IMR-90 (cell line): ENCODE results near the gene SIGLEC15. TPM values are rescaled to one million over a fixed set of nuclear protein-coding genes. Genes with fewer than 3 reads are reported as not detected.

Experiments
- ATAC-seq: fragments of 200-7000 bp; cut with Tn5 transposase; 2 replicates; pipeline ENCODE4 v1.9.1; 2020; ENCODE audit warnings: low read depth, mild to moderate bottlenecking, moderate library complexity
- Bru-seq: library from RNA; stranded (reverse); fragments of 400-500 nt; gene quantifications from one replicate; lab custom pipeline; 2021; lab: Mats Ljungman, UMichigan
- BruChase-seq, 2 experiments: library from RNA; stranded (reverse); fragments of 400-500 nt; gene quantifications; one replicate each; lab custom pipeline; 2021; lab: Mats Ljungman, UMichigan
- BruUV-seq: library from RNA; stranded (reverse); fragments of 400-500 nt; replicated peaks from 2 replicates; lab custom pipeline; 2021; lab: Mats Ljungman, UMichigan
- CTCF ChIA-PET: fragments of 300-600 bp; formaldehyde crosslinking; extraction: SDS; loops from one replicate; lab custom pipeline; 2021; ENCODE audit warnings: antibody characterized with exemption; lab: Yijun Ruan, JAX
- POLR2A ChIA-PET: fragments of 300-600 bp; sonication (Branson Sonifier 250); formaldehyde crosslinking; loops from one replicate; lab custom pipeline; 2022; ENCODE audit warnings: antibody characterized with exemption; ENCODE audit not compliant: unreplicated experiment; lab: Charles Lee
- DNase-seq: peaks from one replicate; pipeline ENCODE4 v3.0.0; 2013
- H2AFZ ChIP-seq: replicated peaks from 2 replicates; pipeline ENCODE3; 2013; ENCODE audit warnings: low read length, mild to moderate bottlenecking; ENCODE audit not compliant: poor library complexity
- H2AK5ac ChIP-seq: 2 replicates; pipeline ENCODE4 v1.6.1; 2013; ENCODE audit warnings: low read depth, low read length, inconsistent platforms
- H2AK9ac ChIP-seq: replicated peaks from 2 replicates; pipeline ENCODE3; 2013; ENCODE audit warnings: mild to moderate bottlenecking, low read depth, low read length, moderate library complexity; ENCODE audit not compliant: poor library complexity
- H2BK120ac ChIP-seq: 2 replicates; pipeline ENCODE4 v1.6.1; 2013; ENCODE audit warnings: low read depth, low read length, inconsistent platforms
- H2BK15ac ChIP-seq: 3 replicates; pipeline ENCODE4 v1.6.1; 2013; ENCODE audit warnings: low read depth, low read length, inconsistent platforms
- H2BK20ac ChIP-seq: 2 replicates; pipeline ENCODE4 v1.6.1; 2013; ENCODE audit warnings: low read depth, mild to moderate bottlenecking, inconsistent platforms, low read length, moderate library complexity
- H2BK5ac ChIP-seq: 2 replicates; pipeline ENCODE4 v1.6.1; 2013; ENCODE audit warnings: mild to moderate bottlenecking, low read depth, low read length, inconsistent platforms; ENCODE audit not compliant: poor library complexity, severe bottlenecking
- H3K14ac ChIP-seq: replicated peaks from 2 replicates; pipeline ENCODE4 v1.6.1; 2013; ENCODE audit warnings: low read depth, low read length, inconsistent platforms
- H3K18ac ChIP-seq: 2 replicates; pipeline ENCODE4 v1.6.1; 2013; ENCODE audit warnings: low read depth, low read length, control low read depth
- H3K23ac ChIP-seq: 2 replicates; pipeline ENCODE4 v1.6.1; 2013; ENCODE audit warnings: low read depth, low read length, inconsistent platforms
- H3K27ac ChIP-seq: 2 replicates; pipeline ENCODE4 v1.5.1; 2013; ENCODE audit warnings: mild to moderate bottlenecking, control low read depth, low read length; ENCODE audit not compliant: insufficient read depth
- H3K27me3 ChIP-seq: 2 replicates; pipeline ENCODE4 v1.6.1; 2013; ENCODE audit warnings: low read length; ENCODE audit not compliant: control insufficient read depth, insufficient read depth
- H3K36me3 ChIP-seq: 2 replicates; pipeline ENCODE4 v1.6.1; 2013; ENCODE audit warnings: low read length, mixed read lengths; ENCODE audit not compliant: control insufficient read depth, insufficient read depth
- H3K4ac ChIP-seq: 2 replicates; pipeline ENCODE4 v1.6.1; 2013; ENCODE audit warnings: low read depth, low read length, inconsistent platforms
- H3K4me1 ChIP-seq: 2 replicates; pipeline ENCODE4 v1.6.1; 2013; ENCODE audit warnings: low read length, mixed read lengths; ENCODE audit not compliant: control insufficient read depth, insufficient read depth
- H3K4me2 ChIP-seq: 2 replicates; pipeline ENCODE4 v1.6.1; 2013; ENCODE audit warnings: low read depth, mild to moderate bottlenecking, control low read depth, low read length, moderate library complexity
- H3K4me3 ChIP-seq: 2 replicates; pipeline ENCODE4 v1.5.1; 2013; ENCODE audit warnings: low read depth, mild to moderate bottlenecking, control low read depth, low read length, moderate library complexity; ENCODE audit not compliant: insufficient read depth
- H3K56ac ChIP-seq: 2 replicates; pipeline ENCODE4 v1.6.1; 2013; ENCODE audit warnings: low read length, inconsistent platforms; ENCODE audit not compliant: insufficient read depth; ENCODE audit errors: extremely low read depth
- H3K79me1 ChIP-seq, 2 experiments: 2 replicates each; pipeline ENCODE4 v1.6.1; 2013; ENCODE audit warnings: low read length in 2 of 2, inconsistent platforms in 1 of 2, low read depth in 1 of 2
- H3K9ac ChIP-seq: 2 replicates; pipeline ENCODE4 v1.6.1; 2013; ENCODE audit warnings: low read depth, low read length, control low read depth
- H3K9me1 ChIP-seq: 2 replicates; pipeline ENCODE4 v1.6.1; 2013; ENCODE audit warnings: low read length, inconsistent platforms; ENCODE audit not compliant: insufficient read depth
- H3K9me3 ChIP-seq: 2 replicates; pipeline ENCODE4 v1.6.1; 2013; ENCODE audit warnings: low read length; ENCODE audit not compliant: control insufficient read depth, insufficient read depth
- H4K20me1 ChIP-seq: 2 replicates; pipeline ENCODE4 v1.6.1; 2013; ENCODE audit warnings: low read length, inconsistent platforms; ENCODE audit not compliant: insufficient read depth
- H4K5ac ChIP-seq: 2 replicates; pipeline ENCODE4 v1.6.1; 2013; ENCODE audit warnings: mild to moderate bottlenecking, low read depth, low read length, control low read depth
- H4K8ac ChIP-seq, 2 experiments: 2 replicates each; pipeline ENCODE4 v1.6.1; 2013; ENCODE audit warnings: low read depth in 2 of 2, low read length in 2 of 2, control low read depth in 1 of 2, inconsistent platforms in 1 of 2
- H4K91ac ChIP-seq: 2 replicates; pipeline ENCODE4 v1.6.1; 2013; ENCODE audit warnings: low read depth, low read length, inconsistent platforms; ENCODE audit not compliant: insufficient read depth
- FOS ChIP-seq: fragments of 150-350 bp; IDR thresholded peaks from 2 replicates; pipeline ENCODE4 v1.6.1; 2016; ENCODE audit warnings: low read depth, low read length
- MAZ ChIP-seq: IDR thresholded peaks from 2 replicates; pipeline ENCODE4 v1.6.1; 2012; ENCODE audit warnings: low read depth, mild to moderate bottlenecking, low read length, improper control_type of control experiment, moderate library complexity, borderline replicate concordance
- RAD21 ChIP-seq: IDR thresholded peaks from 2 replicates; pipeline ENCODE4 v1.6.1; 2012; ENCODE audit warnings: low read length, improper control_type of control experiment
- RFX5 ChIP-seq: IDR thresholded peaks from 2 replicates; pipeline ENCODE4 v1.8.0; 2012; ENCODE audit warnings: low read depth, mild to moderate bottlenecking, low read length, moderate library complexity
- SMC3 ChIP-seq: fragments of 150-350 bp; IDR thresholded peaks from 2 replicates; pipeline ENCODE4 v1.6.1; 2016; ENCODE audit warnings: low read depth, mild to moderate bottlenecking, antibody characterized with exemption, low read length, moderate library complexity
- WGBS, 2 experiments: methylation state at CpG; one replicate each; pipeline versions ENCODE4 v1.1.5 to v1.1.7; 2013; ENCODE audit warnings: missing lambda C conversion rate in 2 of 2; ENCODE audit not compliant: insufficient read length in 1 of 2; ENCODE audit errors: extremely low coverage in 2 of 2; 5-methylcytosine and 5-hydroxymethylcytosine counted together
- dilution Hi-C: fragments of 300-500 bp; cut with HindIII; formaldehyde crosslinking; loops from one replicate; pipeline ENCODE4 v1.14.3; 2018; ENCODE audit warnings: low sequenced_read_pairs; ENCODE audit not compliant: unreplicated experiment
- in situ Hi-C: fragments of 300-500 bp; cut with MboI; formaldehyde crosslinking; loops from 3 replicates; pipeline ENCODE4 v1.14.3; 2019; ENCODE audit warnings: low sequenced_read_pairs, inconsistent platforms, mixed read lengths
- intact Hi-C: fragments of 100-400 bp; cut with micrococcal nuclease; formaldehyde crosslinking; loops from 2 replicates; pipeline ENCODE4 v1.10.0; 2022
- long read RNA-seq: library from polyadenylated mRNA; unstranded; transcript quantifications from one replicate; pipeline ENCODE4 v2.0.0, GENCODE V29; 2021; ENCODE audit not compliant: unreplicated experiment
- polyA plus RNA-seq, 3 experiments: library from polyadenylated mRNA; depleted of rRNA; stranded (reverse); fragments of >200 nt; gene quantifications; 2 replicates each; pipeline ENCODE4 v1.2.3, GENCODE V29; 2012; ENCODE audit warnings: low replicate concordance in 1 of 3
- total RNA-seq: library from RNA; depleted of rRNA; stranded (reverse); fragments of >200 nt; gene quantifications from 2 replicates; pipeline ENCODE4 v1.2.3, GENCODE V29; 2012; rRNA removed

The SIGLEC15 gene, protein sequence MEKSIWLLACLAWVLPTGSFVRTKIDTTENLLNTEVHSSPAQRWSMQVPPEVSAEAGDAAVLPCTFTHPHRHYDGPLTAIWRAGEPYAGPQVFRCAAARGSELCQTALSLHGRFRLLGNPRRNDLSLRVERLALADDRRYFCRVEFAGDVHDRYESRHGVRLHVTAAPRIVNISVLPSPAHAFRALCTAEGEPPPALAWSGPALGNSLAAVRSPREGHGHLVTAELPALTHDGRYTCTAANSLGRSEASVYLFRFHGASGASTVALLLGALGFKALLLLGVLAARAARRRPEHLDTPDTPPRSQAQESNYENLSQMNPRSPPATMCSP
- total RNA-seq: 0.83 and 1.1 TPM in 2 replicates
- polyA plus RNA-seq (2012; rRNA removed): 1.8 and 2.2 TPM in 2 replicates
- 1.9 and 4.8 TPM in 2 replicates for polyA plus RNA-seq (2012; cell fraction: cytosol; rRNA removed)
- polyA plus RNA-seq (2012; cell fraction: nucleus; rRNA removed; ENCODE audit: low replicate concordance): 1.3 and 3.0 TPM in 2 replicates
- Bru-seq, nascent RNA: percentile 14 among the genes with signal in this experiment
- BruChase-seq, experiment 1, labeled RNA remaining after a 6-hour chase: percentile 18 among the genes with signal in this experiment
- BruChase-seq, experiment 2, labeled RNA remaining after a 2-hour chase: percentile 21 among the genes with signal in this experiment
- long read RNA-seq, partial matches to known transcripts: 0 of 2 reads
- long read RNA-seq, other reads (novel, unspliced or antisense): 1 of 2 reads

DNA sequence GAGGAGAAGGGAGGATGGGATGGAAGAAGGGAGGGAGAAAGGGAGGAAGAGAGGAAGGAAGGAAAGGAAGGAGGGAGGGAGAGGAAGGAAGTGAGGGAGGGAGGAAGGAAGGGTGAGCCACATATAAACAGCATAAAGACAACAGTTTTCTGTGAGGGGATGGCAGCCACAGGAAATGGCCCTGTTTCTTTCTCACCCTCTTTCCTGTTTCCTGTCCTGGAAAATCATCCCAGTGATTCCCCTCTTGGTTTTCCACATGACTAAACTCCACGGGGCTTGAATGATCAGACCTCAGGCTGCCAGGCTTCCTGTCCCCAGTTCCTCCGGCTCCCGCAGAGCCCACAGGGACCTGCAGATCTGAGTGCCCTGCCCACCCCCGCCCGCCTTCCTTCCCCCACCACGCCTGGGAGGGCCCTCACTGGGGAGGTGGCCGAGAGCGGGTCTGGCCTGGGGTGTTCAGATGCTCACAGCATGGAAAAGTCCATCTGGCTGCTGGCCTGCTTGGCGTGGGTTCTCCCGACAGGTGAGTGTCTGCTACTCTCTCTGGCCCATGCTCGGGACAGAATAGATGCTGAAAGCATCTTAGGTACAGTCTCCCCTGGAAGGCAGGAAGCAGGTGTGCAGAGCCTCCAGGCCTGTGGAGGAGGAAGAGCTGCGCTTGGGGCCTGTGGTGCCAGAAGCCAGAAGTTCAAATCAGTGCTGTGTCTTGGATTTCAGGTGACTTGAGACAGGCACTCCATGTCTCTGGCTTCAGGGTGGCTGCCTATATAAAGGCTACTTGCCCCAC, at the start of gene SIGLEC15:
Gene SIGLEC15 (plus strand): TSS at position 418 of the 787 bp plus-strand sequence. CDS start 54 bp downstream, at position 472.
- Histone ChIP-seq H3K9me3 (no peaks in the 10 kb centered on the region), H3K4me1 (peaks cover 21% of the 10 kb centered on the region), H3K9me1 (peaks cover 32% of the 10 kb centered on the region), H2BK120ac (peak within 1 kb of the TSS; percentile 99), H2AK5ac (peak within 1 kb of the TSS; percentile 100), H3K56ac (no peak within 1 kb of the TSS), H4K91ac (peak within 1 kb of the TSS; percentile 92), H3K4ac (peak within 1 kb of the TSS; percentile 99), H4K20me1 (no peaks in the 10 kb centered on the region), H3K4me2 (no peak within 1 kb of the TSS), H2BK20ac (peak within 1 kb of the TSS; percentile 99), H3K4me3 (no peak within 1 kb of the TSS), H3K27ac (peak within 1 kb of the TSS; percentile 3; the same call in 1 of the 2 replicates), H2AK9ac (peak within 1 kb of the TSS; percentile 88), H4K8ac (peak within 1 kb of the TSS; percentile 94 to 96), H3K79me1 (peaks cover 0 to 16% of the 10 kb centered on the region in 2 experiments; a peak in 2 of 4 replicates), H2AFZ (peak within 1 kb of the TSS; percentile 79), H3K27me3 (no peaks in the 10 kb centered on the region), H3K23ac (peak within 1 kb of the TSS; percentile 79), H3K9ac (no peak within 1 kb of the TSS), H2BK5ac (peak within 1 kb of the TSS; percentile 54), H3K14ac (peak within 1 kb of the TSS; percentile 77), H4K5ac (peak within 1 kb of the TSS; percentile 69; the same call in 1 of the 2 replicates), H3K18ac (peak within 1 kb of the TSS; percentile 71; the same call in 1 of the 2 replicates), H2BK15ac (peak within 1 kb of the TSS; percentile 99; the same call in 2 of the 3 replicates), H3K36me3 (no peaks in the 10 kb centered on the region)
- ChIA-PET POLR2A (no interaction called here), CTCF (no interaction called here)
- 82% methylated on average over 5 of the region's 12 CpGs; no CpG with 5 or more reads in 1 of the 2 experiments for WGBS, 2 experiments
- BruUV-seq: no TSS peak
- in situ Hi-C loops (no loop called here), intact Hi-C loops (no loop called here), dilution Hi-C loops (no loop called here)
- TF ChIP-seq SMC3 (no peak), RFX5 (no peak), RAD21 (no peak), FOS (no peak), MAZ (no peak)
- ATAC-seq (no peak), DNase-seq (no peak)
